Lung (tissue), 12 donors: Measurements from ENCODE around the gene TBL2. TPM values are rescaled to one million over a fixed set of nuclear protein-coding genes. Genes with fewer than 3 reads are reported as not detected.

Source experiments
- ATAC-seq: fragments of 200-7000 bp; cut with Tn5 transposase; one replicate; pipeline ENCODE4 v1.9.1; 2020; ENCODE audit warnings: moderate number of reproducible peaks; ENCODE audit not compliant: insufficient read depth, low FRiP score
- DNase-seq, 3 donors: peaks; one replicate each; pipeline ENCODE4 v3.0.0-alpha.2; 2013 to 2017
- H3K27ac ChIP-seq, 2 donors: one replicate each; pipeline ENCODE4 v1.5.1; 2013; ENCODE audit warnings: mild to moderate bottlenecking in 2 of 2, moderate library complexity in 2 of 2, control low read depth in 1 of 2, inconsistent platforms in 1 of 2, low read depth in 1 of 2, low read length in 1 of 2
- H3K27me3 ChIP-seq, 3 donors: one replicate each; pipeline ENCODE4 v1.5.1; 2013; ENCODE audit warnings: low read length in 2 of 3; ENCODE audit not compliant: control insufficient read depth in 3 of 3, insufficient read depth in 3 of 3
- H3K36me3 ChIP-seq, 4 donors: one replicate each; pipeline ENCODE4 v1.5.1; 2013; ENCODE audit warnings: low read length in 4 of 4, mild to moderate bottlenecking in 1 of 4, moderate library complexity in 1 of 4; ENCODE audit not compliant: control insufficient read depth in 4 of 4, insufficient read depth in 4 of 4
- H3K4me1 ChIP-seq, 5 donors: one replicate each; pipeline ENCODE4 v1.5.1; 2013; ENCODE audit warnings: low read length in 5 of 5, mild to moderate bottlenecking in 2 of 5, moderate library complexity in 1 of 5; ENCODE audit not compliant: control insufficient read depth in 5 of 5, insufficient read depth in 5 of 5
- H3K4me3 ChIP-seq: one replicate; pipeline ENCODE4 v1.5.1; 2013; ENCODE audit warnings: mild to moderate bottlenecking, control low read depth, moderate library complexity
- H3K9ac ChIP-seq, 2 donors: one replicate each; pipeline ENCODE4 v1.5.1; 2013; ENCODE audit warnings: low read length in 2 of 2, control low read depth in 1 of 2; ENCODE audit not compliant: insufficient read depth in 1 of 2
- H3K9me3 ChIP-seq, 4 donors: one replicate each; pipeline ENCODE4 v1.5.1; 2013; ENCODE audit warnings: low read length in 3 of 4, mild to moderate bottlenecking in 1 of 4, moderate library complexity in 1 of 4; ENCODE audit not compliant: control insufficient read depth in 4 of 4, insufficient read depth in 3 of 4
- CTCF ChIP-seq: IDR thresholded peaks from 2 replicates; pipeline ENCODE4 v1.5.1; 2012; ENCODE audit warnings: mild to moderate bottlenecking; ENCODE audit errors: control extremely low read depth, extremely low read depth
- WGBS, 2 donors: extraction: QIAGEN DNeasy Blood & Tissue Kit; methylation state at CpG; one replicate each; pipeline ENCODE4 v1.1.7; 2013; 5-methylcytosine and 5-hydroxymethylcytosine counted together
- polyA plus RNA-seq, 2 donors: library from polyadenylated mRNA; stranded (reverse); fragments of 200-250 nt; gene quantifications; one replicate each; pipeline ENCODE4 v1.2.1, GENCODE V29; 2013
- total RNA-seq, 2 donors: library from RNA; depleted of rRNA in 1 of 2; stranded (reverse); fragments of >200 nt in 1 of 2; gene quantifications; one replicate each; pipeline ENCODE4 v1.2.1, GENCODE V29; 2014 to 2021
- donor health status: control.
- donor health status: control.
- donor health status: Bipolar disorder and iron deficiency.
- donor health status: healthy.
- donor health status: DM: yes; HTN: yes; CAD: no.

Gene TBL2
- total and polyA plus RNA-seq, 4 donors: 12.8 to 49.2 (median 43.9) TPM

- no peak for TF ChIP-seq CTCF
- ATAC-seq: no peak
- H3K4me3 ChIP-seq: no peak overlapping the region
- no peaks in the 10 kb centered on the region for H3K9me3 ChIP-seq
- DNase-seq: peak in 1 of 3 donors; percentile 10
- peak overlapping the region; percentile 9 to 59 for H3K27ac ChIP-seq
- WGBS, 2 donors: 61 to 71% methylated on average over 18 of the region's 18 CpGs
- peaks cover 8 to 22% (median 15%) of the 10 kb centered on the region in 5 donors for H3K4me1 ChIP-seq
- no peaks in the 10 kb centered on the region for H3K27me3 ChIP-seq
- peak overlapping the region in 1 of 2 donors; percentile 79 for H3K9ac ChIP-seq
- H3K36me3 ChIP-seq: peaks cover 0 to 20% (median 8%) of the 10 kb centered on the region in 4 donors
These were observed 58.3 kb downstream of the TBL2 start for GRCh38 chr7:73519867-73520672.

- 78 to 86% methylated on average over 5 of the region's 5 CpGs for WGBS, 2 donors
- H3K4me1 ChIP-seq: peaks cover 8 to 22% (median 15%) of the 10 kb centered on the region in 5 donors
- no peak overlapping the region for H3K4me3 ChIP-seq
- H3K27ac ChIP-seq: no peak overlapping the region
- peak overlapping the region in 1 of 2 donors; percentile 47 for H3K9ac ChIP-seq
- no peak for TF ChIP-seq CTCF
- ATAC-seq (no peak), DNase-seq (no peak)
- no peaks in the 10 kb centered on the region for H3K27me3 ChIP-seq
- peaks cover 4 to 22% (median 12%) of the 10 kb centered on the region in 4 donors for H3K36me3 ChIP-seq
- no peaks in the 10 kb centered on the region for H3K9me3 ChIP-seq
These were observed 59.9 kb downstream of the TBL2 start for GRCh38 chr7:73518470-73518869.

Other genes with a start within 250 kb of the TBL2 start
- under 1 TPM; 0.17 to 0.37 TPM for gene FZD9, start 144.8 kb downstream of the TBL2 start, total RNA-seq
- under 1 TPM; 0.24 to 0.69 TPM for gene FZD9, start 144.8 kb downstream of the TBL2 start, polyA plus RNA-seq
- 10 to 100 TPM; 45.8 to 65.0 TPM for gene BAZ1B, start 56.3 kb downstream of the TBL2 start, total RNA-seq
- 10 to 100 TPM; 19.9 to 20.1 TPM for gene BAZ1B, start 56.3 kb downstream of the TBL2 start, polyA plus RNA-seq
- gene BCL7B, start 20.9 kb downstream of the TBL2 start, total RNA-seq: 10 to 100 TPM; 17.7 to 58.6 TPM
- 10 to 100 TPM; 62.7 to 71.0 TPM for gene BCL7B, start 20.9 kb downstream of the TBL2 start, polyA plus RNA-seq
- 10 to 100 TPM in 1 of 2 donors, 1 to 10 TPM in 1; 1.3 to 16.1 TPM for gene MLXIPL, start 45.9 kb upstream of the TBL2 start, total RNA-seq
- gene MLXIPL, start 45.9 kb upstream of the TBL2 start, polyA plus RNA-seq: 10 to 100 TPM in 1 of 2 donors, 1 to 10 TPM in 1; 3.4 to 10.0 TPM
- gene VPS37D, start 89.3 kb upstream of the TBL2 start, total RNA-seq: 1 to 10 TPM; 1.3 to 5.5 TPM
- 1 to 10 TPM in 1 of 2 donors, under 1 TPM in 1; 0.66 to 1.3 TPM for gene VPS37D, start 89.3 kb upstream of the TBL2 start, polyA plus RNA-seq
- gene DNAJC30, start 104.9 kb upstream of the TBL2 start, total RNA-seq: 10 to 100 TPM in 1 of 2 donors, 1 to 10 TPM in 1; 5.3 to 14.4 TPM
- 10 to 100 TPM in 1 of 2 donors, 1 to 10 TPM in 1; 8.1 to 10.0 TPM for gene DNAJC30, start 104.9 kb upstream of the TBL2 start, polyA plus RNA-seq
- gene BUD23, start 105.0 kb upstream of the TBL2 start, total RNA-seq: 10 to 100 TPM; 33.5 to 76.7 TPM
- 100 to 1,000 TPM in 1 of 2 donors, 10 to 100 TPM in 1; 71.7 to 118 TPM for gene BUD23, start 105.0 kb upstream of the TBL2 start, polyA plus RNA-seq
- gene STX1A, start 141.1 kb upstream of the TBL2 start, total RNA-seq: 1 to 10 TPM; 7.7 to 8.0 TPM
- 1 to 10 TPM; 4.1 to 7.7 TPM for gene STX1A, start 141.1 kb upstream of the TBL2 start, polyA plus RNA-seq
- 10 to 100 TPM; 22.2 to 50.0 TPM for gene ABHD11, start 160.2 kb upstream of the TBL2 start, total RNA-seq
- 10 to 100 TPM; 30.5 to 52.9 TPM for gene ABHD11, start 160.2 kb upstream of the TBL2 start, polyA plus RNA-seq
- gene CLDN3, start 191.7 kb upstream of the TBL2 start, total RNA-seq: 10 to 100 TPM; 43.4 to 43.8 TPM
- 10 to 100 TPM; 42.9 to 54.7 TPM for gene CLDN3, start 191.7 kb upstream of the TBL2 start, polyA plus RNA-seq